ENCODE results near the gene TRAPPC1. TPM values are rescaled to one million over a fixed set of nuclear protein-coding genes. Genes with fewer than 3 reads are reported as not detected.
"Not testable (repeated sequence)": the region's sequence is repeated elsewhere in the genome, so short reads cannot be mapped to it uniquely, and the experiment has no call there.

Gene TRAPPC1
- total RNA-seq (2014; rRNA removed; shearing (Covaris generic)): 22.8 and 33.4 TPM in 2 replicates

GRCh38 chr17:7931709-7932482 lies at the start of gene TRAPPC1, which contains the start of gene CNTROB:
Gene TRAPPC1, minus strand, starts transcription at chr17:7931946. Its CDS starts 117 bp downstream, at chr17:7931829.
Gene CNTROB, plus strand, starts transcription at chr17:7932206. Its CDS starts 874 bp downstream, at chr17:7933080.
- DNase-seq (ENCODE audit: low spot score): peak; percentile 93

- no peak for DNase-seq (ENCODE audit: low spot score)
These were observed 46.1 kb upstream of the TRAPPC1 start for GRCh38 chr17:7977805-7978204.

- no peak for DNase-seq (ENCODE audit: low spot score)
These were observed 45.3 kb upstream of the TRAPPC1 start for GRCh38 chr17:7977039-7977438.

- no peak for DNase-seq (ENCODE audit: low spot score)
These were observed 42.9 kb upstream of the TRAPPC1 start for GRCh38 chr17:7974638-7975131.

- DNase-seq (ENCODE audit: low spot score): no peak
These were observed 40.5 kb upstream of the TRAPPC1 start for GRCh38 chr17:7972131-7972785.

GRCh38 chr17:7971651-7972050 lies 39.9 kb upstream of the TRAPPC1 start:
- no peak for DNase-seq (ENCODE audit: low spot score)

- DNase-seq (ENCODE audit: low spot score): no peak
These were observed 37.7 kb upstream of the TRAPPC1 start for GRCh38 chr17:7969433-7969832.

GRCh38 chr17:7967751-7968150 lies 36.0 kb upstream of the TRAPPC1 start:
- DNase-seq (ENCODE audit: low spot score): no peak

GRCh38 chr17:7961421-7961820 lies 29.7 kb upstream of the TRAPPC1 start:
- no peak for DNase-seq (ENCODE audit: low spot score)

GRCh38 chr17:7959503-7960253 lies 27.9 kb upstream of the TRAPPC1 start:
- no peak for DNase-seq (ENCODE audit: low spot score)

- no peak for DNase-seq (ENCODE audit: low spot score)
These were observed 24.7 kb upstream of the TRAPPC1 start for GRCh38 chr17:7956228-7956965.

- no peak for DNase-seq (ENCODE audit: low spot score)
These were observed 23.9 kb upstream of the TRAPPC1 start for GRCh38 chr17:7955414-7956227.

- DNase-seq (ENCODE audit: low spot score): not testable (repeated sequence)
These were observed 21.5 kb upstream of the TRAPPC1 start for GRCh38 chr17:7953266-7953665.

GRCh38 chr17:7951143-7951792 lies 19.5 kb upstream of the TRAPPC1 start:
- no peak for DNase-seq (ENCODE audit: low spot score)

GRCh38 chr17:7950578-7950977 lies 18.8 kb upstream of the TRAPPC1 start:
- DNase-seq (ENCODE audit: low spot score): no peak

GRCh38 chr17:7947651-7948050 lies 15.9 kb upstream of the TRAPPC1 start:
- no peak for DNase-seq (ENCODE audit: low spot score)

GRCh38 chr17:7946441-7946840 lies 14.7 kb upstream of the TRAPPC1 start:
- no peak for DNase-seq (ENCODE audit: low spot score)

GRCh38 chr17:7945651-7946050 lies 13.9 kb upstream of the TRAPPC1 start:
- no peak for DNase-seq (ENCODE audit: low spot score)

- DNase-seq (ENCODE audit: low spot score): no peak
These were observed 12.6 kb upstream of the TRAPPC1 start for GRCh38 chr17:7944326-7944725.

GRCh38 chr17:7943291-7943690 lies 11.5 kb upstream of the TRAPPC1 start:
- DNase-seq (ENCODE audit: low spot score): no peak
